Measurements from ENCODE around the gene CCDC177.

DNA sequence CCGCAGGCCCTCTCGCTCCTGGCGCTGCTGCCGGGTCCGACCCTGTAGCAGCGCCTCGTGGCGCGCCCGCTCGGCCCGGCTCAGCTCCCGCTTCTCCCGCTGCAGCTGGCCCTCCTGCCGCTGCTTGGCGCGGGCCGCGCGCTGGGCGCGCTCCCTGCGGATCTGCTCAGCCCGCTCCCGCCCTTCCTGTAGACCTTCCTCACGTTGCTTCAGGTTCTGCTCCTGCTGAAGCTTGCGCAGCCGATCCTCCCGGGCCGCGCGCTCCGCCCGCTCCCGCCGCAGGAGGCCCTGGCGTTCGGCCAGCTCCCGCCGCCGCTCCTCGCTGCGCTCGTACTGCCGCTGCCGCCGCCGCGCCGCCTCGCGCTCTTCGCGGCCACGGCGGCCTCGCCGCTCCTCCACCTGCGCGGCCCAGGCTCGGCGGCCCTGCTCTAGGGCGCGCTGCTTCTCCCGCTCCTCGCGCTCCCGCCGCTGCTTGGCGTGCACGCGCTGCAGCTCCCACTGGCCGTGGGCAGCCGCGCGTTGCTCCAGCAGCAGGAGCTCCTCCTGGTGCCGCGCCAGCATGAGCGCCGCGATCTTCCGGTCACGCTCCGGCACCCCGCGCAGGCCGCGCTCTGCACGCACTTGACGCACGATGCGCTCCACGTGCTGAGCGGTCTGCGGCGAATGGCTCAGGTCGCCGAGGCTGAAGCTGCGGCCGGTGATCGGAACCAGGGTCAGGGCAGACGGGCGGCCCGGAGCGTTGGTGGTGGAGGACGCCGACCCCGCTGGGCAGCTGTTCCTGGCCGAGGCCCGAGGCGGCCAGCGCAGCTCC lies 2.4 kb downstream of the CCDC177 start:
- TF ChIP-seq, protein P1, sequence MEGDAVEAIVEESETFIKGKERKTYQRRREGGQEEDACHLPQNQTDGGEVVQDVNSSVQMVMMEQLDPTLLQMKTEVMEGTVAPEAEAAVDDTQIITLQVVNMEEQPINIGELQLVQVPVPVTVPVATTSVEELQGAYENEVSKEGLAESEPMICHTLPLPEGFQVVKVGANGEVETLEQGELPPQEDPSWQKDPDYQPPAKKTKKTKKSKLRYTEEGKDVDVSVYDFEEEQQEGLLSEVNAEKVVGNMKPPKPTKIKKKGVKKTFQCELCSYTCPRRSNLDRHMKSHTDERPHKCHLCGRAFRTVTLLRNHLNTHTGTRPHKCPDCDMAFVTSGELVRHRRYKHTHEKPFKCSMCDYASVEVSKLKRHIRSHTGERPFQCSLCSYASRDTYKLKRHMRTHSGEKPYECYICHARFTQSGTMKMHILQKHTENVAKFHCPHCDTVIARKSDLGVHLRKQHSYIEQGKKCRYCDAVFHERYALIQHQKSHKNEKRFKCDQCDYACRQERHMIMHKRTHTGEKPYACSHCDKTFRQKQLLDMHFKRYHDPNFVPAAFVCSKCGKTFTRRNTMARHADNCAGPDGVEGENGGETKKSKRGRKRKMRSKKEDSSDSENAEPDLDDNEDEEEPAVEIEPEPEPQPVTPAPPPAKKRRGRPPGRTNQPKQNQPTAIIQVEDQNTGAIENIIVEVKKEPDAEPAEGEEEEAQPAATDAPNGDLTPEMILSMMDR (IDR thresholded peaks at IDR 0.05), result no peak
- TF ChIP-seq POLR2A (IDR thresholded peaks at IDR 0.05), result no peak

Data from body of pancreas (tissue), 4 donors.